Calu3 (cell line): ENCODE data around the gene PRKAR1A. TPM values are rescaled to one million over a fixed set of nuclear protein-coding genes. Genes with fewer than 3 reads are reported as not detected.

ENCODE experiments used
- BruUV-seq: library from RNA; stranded (reverse); fragments of 400-500 nt; replicated peaks from 2 replicates; lab custom pipeline; 2021; lab: Mats Ljungman, UMichigan
- CTCF ChIA-PET: fragments of 300-600 bp; sonication (Branson Sonifier 250); formaldehyde crosslinking; loops from one replicate; lab custom pipeline; 2022; ENCODE audit warnings: antibody characterized with exemption; lab: Charles Lee
- DNase-seq: peaks from one replicate; pipeline ENCODE4 v3.0.0; 2022
- H3K27ac Mint-ChIP-seq: one replicate; pipeline ENCODE4 v1.8.0; 2022; ENCODE audit warnings: mixed read lengths; ENCODE audit not compliant: unreplicated experiment
- H3K27me3 Mint-ChIP-seq: one replicate; pipeline ENCODE4 v1.8.0; 2022; ENCODE audit warnings: mixed read lengths; ENCODE audit not compliant: unreplicated experiment
- H3K36me3 Mint-ChIP-seq: one replicate; pipeline ENCODE4 v1.8.0; 2022; ENCODE audit warnings: mild to moderate bottlenecking, moderate library complexity, mixed read lengths; ENCODE audit not compliant: insufficient read depth, unreplicated experiment
- H3K4me1 Mint-ChIP-seq: one replicate; pipeline ENCODE4 v1.8.0; 2022; ENCODE audit warnings: mild to moderate bottlenecking, low read depth, mixed read lengths; ENCODE audit not compliant: unreplicated experiment
- H3K4me3 Mint-ChIP-seq: one replicate; pipeline ENCODE4 v1.8.0; 2022; ENCODE audit warnings: mild to moderate bottlenecking, low read depth, moderate library complexity, mixed read lengths; ENCODE audit not compliant: unreplicated experiment
- H3K9me3 Mint-ChIP-seq: one replicate; pipeline ENCODE4 v1.8.0; 2022; ENCODE audit warnings: low read depth, mixed read lengths; ENCODE audit not compliant: unreplicated experiment
- intact Hi-C: fragments of 100-400 bp; cut with micrococcal nuclease; formaldehyde crosslinking; loops from one replicate; pipeline ENCODE4 v1.10.0; 2022; ENCODE audit not compliant: unreplicated experiment
- total RNA-seq: library from RNA; stranded (reverse); gene quantifications from 2 replicates; pipeline ENCODE4 v1.2.3, GENCODE V29; 2022
- TF ChIP-seq, protein P1 (sequence below): fragments of 200-600 bp; IDR thresholded peaks from one replicate; pipeline ENCODE4 v1.8.0; 2022; ENCODE audit warnings: antibody characterized with exemption; ENCODE audit not compliant: unreplicated experiment

PRKAR1A gene
- total RNA-seq, 1 experiment from 2014 or later, result 239 TPM

- DNase-seq, result no peak
- BruUV-seq, result no TSS peak
- peaks cover 60% of the 10 kb centered on the region for H3K27me3 Mint-ChIP-seq
- H3K27ac Mint-ChIP-seq, result no peak overlapping the region
- peaks cover 11% of the 10 kb centered on the region for H3K36me3 Mint-ChIP-seq
- H3K4me3 Mint-ChIP-seq, result no peak overlapping the region
- H3K9me3 Mint-ChIP-seq, result no peaks in the 10 kb centered on the region
- H3K4me1 Mint-ChIP-seq, result peaks cover 7% of the 10 kb centered on the region
- TF ChIP-seq, protein P1, sequence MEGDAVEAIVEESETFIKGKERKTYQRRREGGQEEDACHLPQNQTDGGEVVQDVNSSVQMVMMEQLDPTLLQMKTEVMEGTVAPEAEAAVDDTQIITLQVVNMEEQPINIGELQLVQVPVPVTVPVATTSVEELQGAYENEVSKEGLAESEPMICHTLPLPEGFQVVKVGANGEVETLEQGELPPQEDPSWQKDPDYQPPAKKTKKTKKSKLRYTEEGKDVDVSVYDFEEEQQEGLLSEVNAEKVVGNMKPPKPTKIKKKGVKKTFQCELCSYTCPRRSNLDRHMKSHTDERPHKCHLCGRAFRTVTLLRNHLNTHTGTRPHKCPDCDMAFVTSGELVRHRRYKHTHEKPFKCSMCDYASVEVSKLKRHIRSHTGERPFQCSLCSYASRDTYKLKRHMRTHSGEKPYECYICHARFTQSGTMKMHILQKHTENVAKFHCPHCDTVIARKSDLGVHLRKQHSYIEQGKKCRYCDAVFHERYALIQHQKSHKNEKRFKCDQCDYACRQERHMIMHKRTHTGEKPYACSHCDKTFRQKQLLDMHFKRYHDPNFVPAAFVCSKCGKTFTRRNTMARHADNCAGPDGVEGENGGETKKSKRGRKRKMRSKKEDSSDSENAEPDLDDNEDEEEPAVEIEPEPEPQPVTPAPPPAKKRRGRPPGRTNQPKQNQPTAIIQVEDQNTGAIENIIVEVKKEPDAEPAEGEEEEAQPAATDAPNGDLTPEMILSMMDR, result no peak
- intact Hi-C loops, result no loop called here
- CTCF ChIA-PET, result no interaction called here
Observed at GRCh38 chr17:68598074-68598473, 85.8 kb downstream of the PRKAR1A start.

GRCh38 chr17:68598545-68598961, 86.3 kb downstream of the PRKAR1A start:
- Mint-ChIP-seq H3K4me3 (no peak overlapping the region), H3K4me1 (peaks cover 7% of the 10 kb centered on the region), H3K27me3 (peaks cover 60% of the 10 kb centered on the region), H3K9me3 (no peaks in the 10 kb centered on the region), H3K27ac (no peak overlapping the region), H3K36me3 (peaks cover 11% of the 10 kb centered on the region)
- TF ChIP-seq, protein P1, result no peak
- CTCF ChIA-PET, result no interaction called here
- DNase-seq, result no peak
- intact Hi-C loops, result no loop called here
- BruUV-seq, result no TSS peak

- H3K9me3 Mint-ChIP-seq, result no peaks in the 10 kb centered on the region
- peak overlapping the region; percentile 70 for H3K4me3 Mint-ChIP-seq
- TF ChIP-seq, protein P1, result no peak
- no TSS peak for BruUV-seq
- intact Hi-C loops, result no loop called here
- H3K36me3 Mint-ChIP-seq, result peaks cover 11% of the 10 kb centered on the region
- no peak overlapping the region for H3K27ac Mint-ChIP-seq
- peaks cover 7% of the 10 kb centered on the region for H3K4me1 Mint-ChIP-seq
- CTCF ChIA-PET, result no interaction called here
- no peak for DNase-seq
- peaks cover 60% of the 10 kb centered on the region for H3K27me3 Mint-ChIP-seq
Observed at GRCh38 chr17:68599091-68599490, 86.9 kb downstream of the PRKAR1A start.

DNA sequence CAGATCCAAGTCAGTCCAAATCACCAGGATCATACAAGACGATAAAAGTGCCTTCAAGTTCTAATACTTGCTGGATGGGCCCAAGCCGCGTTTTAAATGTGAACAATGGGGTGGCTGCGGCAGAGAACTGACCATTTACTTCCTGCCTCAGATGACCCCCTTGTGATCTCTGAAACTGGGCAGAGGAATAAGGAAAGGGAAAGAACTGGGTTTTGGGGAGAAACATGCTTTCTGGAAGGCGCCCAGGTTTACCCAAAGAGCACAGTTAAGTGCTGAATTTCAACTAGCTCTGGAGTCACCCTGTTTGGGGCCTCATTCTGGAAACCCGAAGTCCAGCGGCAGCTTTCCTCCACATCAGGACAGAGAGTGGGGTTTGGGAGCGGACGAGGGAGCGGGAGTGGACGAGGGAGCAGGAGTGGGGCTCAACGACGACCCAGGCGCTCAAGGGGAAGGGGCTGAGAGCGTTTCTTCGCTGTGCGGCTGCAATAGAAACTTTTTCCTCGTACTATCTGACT, 87.4 kb downstream of the PRKAR1A start:
- TF ChIP-seq, protein P1, result no peak
- Mint-ChIP-seq H3K4me1 (peaks cover 7% of the 10 kb centered on the region), H3K4me3 (peak overlapping the region; percentile 70), H3K36me3 (peaks cover 11% of the 10 kb centered on the region), H3K27ac (no peak overlapping the region), H3K9me3 (no peaks in the 10 kb centered on the region), H3K27me3 (peaks cover 60% of the 10 kb centered on the region)
- BruUV-seq, result no TSS peak
- intact Hi-C loops, result no loop called here
- CTCF ChIA-PET, result interaction anchor here (1.5 kb wide), 1 partner anchor 66 kb away, joined by 8 read pairs; no protein-coding TSS in a partner anchor
- no peak for DNase-seq
